Vagina (tissue), 2 donors: Measurements from ENCODE around the gene ATXN2L. TPM values are rescaled to one million over a fixed set of nuclear protein-coding genes. Genes with fewer than 3 reads are reported as not detected.

Source experiments
- DNase-seq, 2 donors: peaks; one replicate each; pipeline ENCODE4 v3.0.0-alpha.2; 2017; ENCODE audit errors: extremely low spot score in 2 of 2
- H3K27ac ChIP-seq: fragments of 200-600 bp; sonication (generic); one replicate; pipeline ENCODE4 v1.5.1; 2019
- H3K27me3 ChIP-seq: fragments of 200-600 bp; sonication (generic); one replicate; pipeline ENCODE4 v1.5.1; 2019
- H3K36me3 ChIP-seq, 2 donors: fragments of 200-600 bp; sonication (generic); one replicate each; pipeline ENCODE4 v1.5.1; 2017 to 2019
- H3K4me1 ChIP-seq: fragments of 200-600 bp; sonication (generic); one replicate; pipeline ENCODE4 v1.5.1; 2019
- H3K4me3 ChIP-seq, 2 donors: fragments of 200-600 bp; sonication (generic); 1 replicate in 1 of 2; 2 replicates in 1 of 2; pipeline ENCODE4 v1.5.1; 2016 to 2019
- H3K9me3 ChIP-seq: fragments of 200-600 bp; sonication (generic); one replicate; pipeline ENCODE4 v1.5.1; 2019
- CTCF ChIP-seq, 3 experiments: fragments of 450-650 bp in 2 of 3; fragments of 200-600 bp in 1 of 3; sonication (generic) in 1 of 3; IDR thresholded peaks; one replicate each; pipeline ENCODE4 v1.5.1; 2017 to 2019; ENCODE audit warnings: antibody characterized with exemption in 3 of 3, mild to moderate bottlenecking in 2 of 3, moderate library complexity in 2 of 3
- POLR2A ChIP-seq, 2 donors: fragments of 450-650 bp; IDR thresholded peaks; one replicate each; pipeline ENCODE4 v1.6.1; 2017; ENCODE audit warnings: antibody characterized with exemption in 2 of 2, mild to moderate bottlenecking in 2 of 2, moderate library complexity in 2 of 2
- POLR2AphosphoS5 ChIP-seq, 2 donors: sonication (generic); formaldehyde crosslinking; IDR thresholded peaks; one replicate each; pipeline ENCODE4 v1.9.0; 2017; ENCODE audit warnings: antibody characterized with exemption in 2 of 2, mild to moderate bottlenecking in 2 of 2, low read depth in 1 of 2; ENCODE audit not compliant: insufficient read depth in 1 of 2
- intact Hi-C: fragments of 100-400 bp; cut with DNase I; formaldehyde crosslinking; loops from one replicate; pipeline ENCODE4 v1.15.1; 2023
- total RNA-seq: library from RNA; depleted of rRNA; stranded (reverse); fragments of >200 nt; gene quantifications from one replicate; pipeline ENCODE4 v1.2.3, GENCODE V29; 2016

The ATXN2L gene
- total RNA-seq, 1 donor from 2014 or later, result 76.4 TPM

- H3K36me3 ChIP-seq, result peaks cover 3 to 53% of the 10 kb centered on the region in 2 donors
- H3K4me3 ChIP-seq, result no peak overlapping the region
- H3K27ac ChIP-seq, result no peak overlapping the region
- TF ChIP-seq POLR2A (IDR thresholded peaks at IDR 0.05), result no peak
- no peak for TF ChIP-seq CTCF (IDR thresholded peaks at IDR 0.05)
- no peak for TF ChIP-seq POLR2AphosphoS5 (IDR thresholded peaks at IDR 0.05; ENCODE audit: insufficient read depth in 1 of 2, low read depth in 1 of 2)
- intact Hi-C loops, result no loop called here
- no peaks in the 10 kb centered on the region for H3K27me3 ChIP-seq
- H3K4me1 ChIP-seq, result peaks cover 24% of the 10 kb centered on the region
- DNase-seq, result no peak
- no peaks in the 10 kb centered on the region for H3K9me3 ChIP-seq
These were observed 3.3 kb downstream of the ATXN2L start for GRCh38 chr16:28826141-28826540.

- no peaks in the 10 kb centered on the region for H3K27me3 ChIP-seq
- intact Hi-C loops, result no loop called here
- DNase-seq, result no peak
- TF ChIP-seq CTCF (IDR thresholded peaks at IDR 0.05), result no peak
- no peak for TF ChIP-seq POLR2AphosphoS5 (IDR thresholded peaks at IDR 0.05; ENCODE audit: insufficient read depth in 1 of 2, low read depth in 1 of 2)
- no peak for TF ChIP-seq POLR2A (IDR thresholded peaks at IDR 0.05)
- peaks cover 17 to 89% of the 10 kb centered on the region in 2 donors for H3K36me3 ChIP-seq
- H3K4me3 ChIP-seq, result no peak overlapping the region
- H3K9me3 ChIP-seq, result no peaks in the 10 kb centered on the region
- H3K4me1 ChIP-seq, result peaks cover 14% of the 10 kb centered on the region
- no peak overlapping the region for H3K27ac ChIP-seq
These were observed 6.9 kb downstream of the ATXN2L start for GRCh38 chr16:28829747-28830146.

- DNase-seq, result no peak
- Histone ChIP-seq H3K27me3 (no peaks in the 10 kb centered on the region), H3K27ac (no peak overlapping the region), H3K4me3 (no peak overlapping the region), H3K9me3 (no peaks in the 10 kb centered on the region), H3K4me1 (peaks cover 7% of the 10 kb centered on the region), H3K36me3 (peaks cover 17 to 93% of the 10 kb centered on the region in 2 donors)
- no peak for TF ChIP-seq POLR2A (IDR thresholded peaks at IDR 0.05)
- no peak for TF ChIP-seq POLR2AphosphoS5 (IDR thresholded peaks at IDR 0.05; ENCODE audit: insufficient read depth in 1 of 2, low read depth in 1 of 2)
- no peak for TF ChIP-seq CTCF (IDR thresholded peaks at IDR 0.05)
- intact Hi-C loops, result no loop called here
These were observed 7.7 kb downstream of the ATXN2L start for GRCh38 chr16:28830531-28830930.

DNA sequence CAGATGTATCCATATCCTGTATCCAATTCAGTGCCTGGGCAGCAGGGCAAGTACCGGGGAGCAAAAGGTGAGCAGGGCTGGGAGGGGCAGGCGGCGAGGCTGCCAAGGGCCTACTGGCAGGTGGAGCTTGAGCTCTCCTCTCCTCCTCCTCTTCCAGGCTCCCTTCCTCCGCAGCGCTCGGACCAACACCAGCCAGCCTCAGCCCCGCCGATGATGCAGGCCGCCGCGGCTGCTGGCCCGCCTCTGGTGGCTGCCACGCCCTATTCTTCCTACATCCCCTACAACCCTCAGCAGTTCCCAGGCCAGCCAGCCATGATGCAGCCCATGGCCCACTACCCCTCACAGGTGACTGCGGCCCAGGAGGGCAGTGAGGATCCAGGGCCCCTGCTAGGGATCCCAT is 11.6 kb downstream of the ATXN2L start:
- no peak for DNase-seq
- TF ChIP-seq POLR2AphosphoS5 (IDR thresholded peaks at IDR 0.05; ENCODE audit: insufficient read depth in 1 of 2, low read depth in 1 of 2) (no peak), POLR2A (IDR thresholded peaks at IDR 0.05) (no peak), CTCF (IDR thresholded peaks at IDR 0.05) (no peak)
- intact Hi-C loops, result no loop called here
- no peak overlapping the region for H3K4me3 ChIP-seq
- peaks cover 19 to 89% of the 10 kb centered on the region in 2 donors for H3K36me3 ChIP-seq
- no peaks in the 10 kb centered on the region for H3K4me1 ChIP-seq
- H3K27ac ChIP-seq, result no peak overlapping the region
- no peaks in the 10 kb centered on the region for H3K27me3 ChIP-seq
- no peaks in the 10 kb centered on the region for H3K9me3 ChIP-seq

- Histone ChIP-seq H3K36me3 (peaks cover 16 to 81% of the 10 kb centered on the region in 2 donors), H3K4me3 (no peak overlapping the region), H3K9me3 (no peaks in the 10 kb centered on the region), H3K4me1 (no peaks in the 10 kb centered on the region), H3K27me3 (no peaks in the 10 kb centered on the region), H3K27ac (no peak overlapping the region)
- TF ChIP-seq CTCF (IDR thresholded peaks at IDR 0.05) (no peak), POLR2AphosphoS5 (IDR thresholded peaks at IDR 0.05; ENCODE audit: insufficient read depth in 1 of 2, low read depth in 1 of 2) (no peak), POLR2A (IDR thresholded peaks at IDR 0.05) (no peak)
- DNase-seq, result no peak
- intact Hi-C loops, result no loop called here
These were observed 12.4 kb downstream of the ATXN2L start for GRCh38 chr16:28834873-28835863.
